Esophagus (tissue), 2 donors: ENCODE data around the gene RNF224. TPM values are rescaled to one million over a fixed set of nuclear protein-coding genes. Genes with fewer than 3 reads are reported as not detected.

Source experiments
- H3K27ac ChIP-seq, 2 donors: one replicate each; pipeline ENCODE4 v1.5.1; 2013; ENCODE audit warnings: low read depth in 2 of 2, mild to moderate bottlenecking in 2 of 2, inconsistent platforms in 1 of 2, low read length in 1 of 2, moderate library complexity in 1 of 2
- H3K27me3 ChIP-seq, 2 donors: one replicate each; pipeline ENCODE4 v1.6.1; 2013; ENCODE audit warnings: low read length in 2 of 2, control low read depth in 1 of 2, mild to moderate bottlenecking in 1 of 2; ENCODE audit not compliant: insufficient read depth in 2 of 2, control insufficient read depth in 1 of 2
- H3K36me3 ChIP-seq, 2 donors: one replicate each; pipeline ENCODE4 v1.6.1; 2013; ENCODE audit warnings: low read length in 1 of 2; ENCODE audit not compliant: control insufficient read depth in 2 of 2, insufficient read depth in 2 of 2
- H3K4me1 ChIP-seq, 2 donors: one replicate each; pipeline ENCODE4 v1.6.1; 2013; ENCODE audit warnings: low read length in 1 of 2; ENCODE audit not compliant: control insufficient read depth in 2 of 2, insufficient read depth in 2 of 2
- H3K4me3 ChIP-seq, 2 donors: one replicate each; pipeline ENCODE4 v1.5.1; 2013; ENCODE audit warnings: low read length in 2 of 2, mild to moderate bottlenecking in 2 of 2, low read depth in 1 of 2, moderate library complexity in 1 of 2
- H3K9me3 ChIP-seq, 2 donors: one replicate each; pipeline ENCODE4 v1.6.1; 2013; ENCODE audit warnings: mild to moderate bottlenecking in 2 of 2, low read depth in 1 of 2, low read length in 1 of 2, moderate library complexity in 1 of 2; ENCODE audit not compliant: control insufficient read depth in 2 of 2, insufficient read depth in 1 of 2
- WGBS, 2 donors: extraction: QIAGEN DNeasy Blood & Tissue Kit; methylation state at CpG; one replicate each; pipeline ENCODE4 v1.1.7; 2013; 5-methylcytosine and 5-hydroxymethylcytosine counted together
- polyA plus RNA-seq, 2 donors: library from polyadenylated mRNA; stranded (reverse); fragments of 200-250 nt; gene quantifications; one replicate each; pipeline ENCODE4 v1.2.3, GENCODE V29; 2013
- donor health status: healthy with polysubstance abuse.
- donor health status: Bipolar disorder and iron deficiency.

RNF224 gene
- polyA plus RNA-seq, 2 donors = 3.7 to 5.5 TPM

GRCh38 chr9:137218754-137219271, 8.5 kb upstream of the RNF224 start:
- H3K4me1 ChIP-seq = peaks cover 0 to 26% of the 10 kb centered on the region in 2 donors
- H3K9me3 ChIP-seq = no peaks in the 10 kb centered on the region
- H3K27ac ChIP-seq = peak overlapping the region; percentile 1 to 91
- WGBS, 2 donors = 53 to 66% methylated on average over 12 of the region's 12 CpGs
- H3K4me3 ChIP-seq = peak overlapping the region; percentile 61 to 63
- peaks cover 0 to 25% of the 10 kb centered on the region in 2 donors for H3K36me3 ChIP-seq
- no peaks in the 10 kb centered on the region for H3K27me3 ChIP-seq

GRCh38 chr9:137219757-137220316, 7.5 kb upstream of the RNF224 start:
- H3K27me3 ChIP-seq = no peaks in the 10 kb centered on the region
- H3K9me3 ChIP-seq = no peaks in the 10 kb centered on the region
- H3K36me3 ChIP-seq = peaks cover 0 to 21% of the 10 kb centered on the region in 2 donors
- peaks cover 0 to 29% of the 10 kb centered on the region in 2 donors for H3K4me1 ChIP-seq
- H3K27ac ChIP-seq = no peak overlapping the region
- 89 to 91% methylated on average over 10 of the region's 10 CpGs for WGBS, 2 donors
- no peak overlapping the region for H3K4me3 ChIP-seq

- 89 to 91% methylated on average over 41 to 52 of the region's 52 CpGs for WGBS, 2 donors
Measured at GRCh38 chr9:137220317-137221094, 6.8 kb upstream of the RNF224 start.

GRCh38 chr9:137221095-137221505, 6.2 kb upstream of the RNF224 start:
- peak overlapping the region in 1 of 2 donors; percentile 66 for H3K4me3 ChIP-seq
- H3K27me3 ChIP-seq = no peaks in the 10 kb centered on the region
- 79 to 82% methylated on average over 13 to 14 of the region's 14 CpGs for WGBS, 2 donors
- H3K9me3 ChIP-seq = no peaks in the 10 kb centered on the region
- peaks cover 0 to 35% of the 10 kb centered on the region in 2 donors for H3K4me1 ChIP-seq
- H3K27ac ChIP-seq = no peak overlapping the region
- H3K36me3 ChIP-seq = peaks cover 0 to 21% of the 10 kb centered on the region in 2 donors

More at GRCh38 chr9:137220317-137221094, 6.8 kb upstream of the RNF224 start:
- H3K4me3 ChIP-seq = no peak overlapping the region
- H3K27me3 ChIP-seq = no peaks in the 10 kb centered on the region
- H3K36me3 ChIP-seq = peaks cover 0 to 17% of the 10 kb centered on the region in 2 donors
- peaks cover 0 to 32% of the 10 kb centered on the region in 2 donors for H3K4me1 ChIP-seq
- no peaks in the 10 kb centered on the region for H3K9me3 ChIP-seq
- H3K27ac ChIP-seq = no peak overlapping the region

GRCh38 chr9:137221506-137222111, 5.7 kb upstream of the RNF224 start:
- Histone ChIP-seq H3K36me3 (peaks cover 0 to 19% of the 10 kb centered on the region in 2 donors), H3K27ac (peak overlapping the region; percentile 96), H3K9me3 (no peaks in the 10 kb centered on the region), H3K4me1 (peaks cover 0 to 37% of the 10 kb centered on the region in 2 donors), H3K27me3 (no peaks in the 10 kb centered on the region), H3K4me3 (peak overlapping the region; percentile 36 to 66)
- 6 to 7% methylated on average over 31 to 61 of the region's 61 CpGs for WGBS, 2 donors

GRCh38 chr9:137222190-137223077, 4.9 kb upstream of the RNF224 start, which contains the start of gene RNF208:
Gene RNF208, minus strand, starts transcription at chr9:137222240. Its CDS starts 1,028 bp downstream, at chr9:137221212.
- peak within 1 kb of the TSS; percentile 96 for H3K27ac ChIP-seq
- WGBS, 2 donors = 4 to 6% methylated on average over 40 to 88 of the region's 88 CpGs
- no peaks in the 10 kb centered on the region for H3K9me3 ChIP-seq
- peaks cover 0 to 18% of the 10 kb centered on the region in 2 donors for H3K36me3 ChIP-seq
- H3K4me3 ChIP-seq = peak within 1 kb of the TSS; percentile 52 to 66
- H3K27me3 ChIP-seq = no peaks in the 10 kb centered on the region
- peaks cover 0 to 39% of the 10 kb centered on the region in 2 donors for H3K4me1 ChIP-seq

GRCh38 chr9:137223078-137223970, 4.0 kb upstream of the RNF224 start:
- 1% methylated on average over 62 to 63 of the region's 63 CpGs for WGBS, 2 donors
- peaks cover 3 to 33% of the 10 kb centered on the region in 2 donors for H3K4me1 ChIP-seq
- no peaks in the 10 kb centered on the region for H3K27me3 ChIP-seq
- H3K4me3 ChIP-seq = peak overlapping the region; percentile 66 to 67
- peaks cover 0 to 18% of the 10 kb centered on the region in 2 donors for H3K36me3 ChIP-seq
- no peaks in the 10 kb centered on the region for H3K9me3 ChIP-seq
- H3K27ac ChIP-seq = peak overlapping the region; percentile 96
